Hematopoietic multipotent progenitor cell treated with erythropoietin and hydrocortisone succinate and interleukin-3 and kit ligand, for 8 days (in vitro differentiated cells): ENCODE results near the gene CCR4.
A peak's percentile ranks its signal among the peaks of the same experiment; 100 is the strongest.
"Not testable (repeated sequence)": the region's sequence is repeated elsewhere in the genome, so short reads cannot be mapped to it uniquely, and the experiment has no call there.

Experiments
- DNase-seq: peaks from one replicate; pipeline ENCODE4 v3.0.0-alpha.2; 2015

Gene CCR4

GRCh38 chr3:32951410-32951811 lies at the start of gene CCR4:
Gene CCR4, plus strand, starts transcription at chr3:32951644. Its CDS starts 1,779 bp downstream, at chr3:32953423.
- DNase-seq: peak; percentile 92

GRCh38 chr3:32902887-32903371 lies 48.5 kb upstream of the CCR4 start:
- DNase-seq: peak; percentile 23

- no peak for DNase-seq
Observed at GRCh38 chr3:32903953-32904352, 47.5 kb upstream of the CCR4 start.

DNA sequence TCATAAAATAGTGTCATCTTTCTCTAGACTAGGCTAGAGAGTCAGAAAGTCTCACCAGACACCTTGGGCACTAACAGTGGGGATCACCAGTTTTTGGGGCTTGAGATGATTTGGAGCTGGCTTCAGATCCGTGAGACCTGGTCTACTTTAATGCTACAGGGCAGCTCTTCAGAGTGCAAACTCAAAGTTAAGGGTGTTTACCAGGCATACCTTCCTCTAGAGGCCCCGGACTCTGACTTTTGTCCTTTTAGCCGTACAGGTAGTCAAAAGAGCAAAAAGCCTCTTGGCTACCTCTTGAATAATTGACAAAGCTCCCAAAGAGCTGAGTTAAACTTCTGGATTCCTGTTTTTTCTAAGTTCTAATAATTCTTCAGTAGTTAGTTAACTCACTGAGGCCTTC lies 41.4 kb upstream of the CCR4 start:
- no peak for DNase-seq

GRCh38 chr3:32910954-32911353 lies 40.5 kb upstream of the CCR4 start:
- DNase-seq: no peak

DNA sequence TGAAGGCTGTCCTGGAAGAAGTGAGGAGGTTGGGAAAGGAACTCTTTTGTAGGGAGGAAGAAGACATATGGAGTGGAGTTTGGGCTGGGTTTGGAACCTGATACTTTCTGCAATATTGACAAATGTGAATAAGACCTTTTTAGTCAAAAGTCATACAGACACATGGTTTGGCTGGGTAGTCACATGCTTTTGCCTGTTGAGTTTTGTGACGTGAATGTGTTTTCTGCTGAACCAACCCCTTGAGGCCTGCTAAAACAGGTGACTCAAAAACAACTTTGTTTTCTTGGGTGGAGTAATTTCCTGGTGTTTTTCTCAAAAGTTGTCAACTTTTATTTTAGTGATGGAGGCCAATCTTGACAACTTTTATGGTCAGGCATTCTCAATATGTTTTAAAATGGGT lies 39.4 kb upstream of the CCR4 start:
- DNase-seq: no peak

DNA sequence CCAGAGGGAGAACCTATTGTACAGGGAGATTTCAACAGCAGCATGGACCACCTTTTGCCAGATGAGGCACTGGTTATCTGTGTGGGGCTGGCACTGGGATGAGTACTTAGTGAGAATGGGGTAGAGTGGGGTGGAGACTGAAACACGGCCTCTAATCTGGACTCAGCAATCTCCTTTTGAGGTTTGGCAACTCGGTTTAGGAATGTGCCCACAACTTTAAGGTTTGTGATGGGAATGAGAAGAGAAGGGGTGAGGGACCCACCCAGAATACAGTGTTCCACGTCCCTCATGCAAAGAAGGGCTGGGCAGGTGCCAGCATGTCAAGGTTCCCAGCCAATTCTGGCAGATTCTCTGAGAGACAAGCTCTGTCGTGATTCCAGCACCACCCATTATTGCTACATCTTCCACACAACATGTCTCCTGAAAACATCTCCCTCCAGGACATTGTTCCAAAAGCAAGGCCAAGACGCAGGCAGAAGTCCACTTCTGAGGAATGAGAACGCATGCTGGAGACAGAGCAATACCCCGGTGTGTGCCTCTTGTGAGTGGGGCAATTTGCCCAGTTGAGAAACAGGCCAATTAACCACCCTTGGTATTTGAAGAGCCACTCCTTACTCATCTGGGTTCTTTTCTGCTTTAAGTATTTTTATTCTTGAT lies 37.5 kb upstream of the CCR4 start:
- DNase-seq: peak; percentile 9

GRCh38 chr3:32919920-32920319 lies 31.5 kb upstream of the CCR4 start:
- no peak for DNase-seq

GRCh38 chr3:32922078-32922477 lies 29.4 kb upstream of the CCR4 start:
- DNase-seq: no peak

- no peak for DNase-seq
Observed at GRCh38 chr3:32930161-32930560, 21.3 kb upstream of the CCR4 start.

- not testable (repeated sequence) for DNase-seq
Observed at GRCh38 chr3:32931273-32931672, 20.2 kb upstream of the CCR4 start.

DNA sequence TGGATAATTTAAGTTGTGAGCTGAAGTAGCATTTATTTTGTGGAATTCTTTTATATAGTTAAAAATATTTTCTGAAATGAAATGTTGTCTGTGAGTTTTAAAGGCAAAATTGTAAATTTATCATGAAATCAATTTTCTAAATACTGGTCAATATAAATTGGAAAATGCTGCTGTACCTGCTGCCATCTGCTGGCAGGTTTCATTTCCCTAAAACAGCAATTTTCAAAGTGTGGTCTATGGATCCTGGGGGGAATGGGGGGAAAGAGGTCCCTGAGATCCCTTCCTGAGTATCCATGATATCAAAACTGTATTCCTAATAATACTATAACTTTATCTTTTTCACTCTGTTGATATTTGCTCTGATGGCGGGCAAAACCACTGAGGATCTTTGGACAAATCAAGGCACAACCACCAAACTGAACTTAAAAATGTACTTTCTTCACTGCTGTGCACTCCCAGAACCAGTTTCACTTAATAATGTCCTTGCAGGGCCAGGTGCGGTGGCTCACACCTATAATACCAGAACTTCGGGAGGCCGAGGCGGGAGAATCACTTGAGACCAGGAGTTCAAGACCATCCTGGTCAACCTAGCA lies 17.2 kb upstream of the CCR4 start:
- DNase-seq: peak; percentile 40

- DNase-seq: no peak
Observed at GRCh38 chr3:32937331-32937730, 14.1 kb upstream of the CCR4 start.

- not testable (repeated sequence) for DNase-seq
Observed at GRCh38 chr3:32939531-32940284, 11.7 kb upstream of the CCR4 start.

DNA sequence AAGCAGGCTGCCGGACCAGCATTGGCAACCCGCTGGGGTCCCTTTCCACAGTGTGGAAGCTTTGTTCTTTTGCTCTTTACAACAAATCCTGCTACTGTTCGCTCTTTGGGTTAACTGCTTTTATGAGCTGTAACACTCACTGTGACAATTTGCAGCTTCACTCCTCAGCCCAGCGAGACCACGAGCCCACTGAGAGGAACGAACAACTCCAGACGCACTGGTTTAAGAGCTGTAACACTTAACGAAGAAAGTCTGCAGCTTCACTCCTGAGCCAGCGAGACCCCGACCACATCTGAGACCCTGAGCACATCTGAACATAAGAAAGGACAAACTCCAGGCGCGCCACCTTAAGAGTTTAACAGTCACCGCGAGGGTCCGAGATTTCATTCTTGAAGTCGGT lies 10.7 kb upstream of the CCR4 start:
- DNase-seq: no peak

GRCh38 chr3:32945136-32945535 lies 6.3 kb upstream of the CCR4 start:
- DNase-seq: no peak

- DNase-seq: not testable (repeated sequence)
Observed at GRCh38 chr3:32945598-32945997, 5.8 kb upstream of the CCR4 start.

DNA sequence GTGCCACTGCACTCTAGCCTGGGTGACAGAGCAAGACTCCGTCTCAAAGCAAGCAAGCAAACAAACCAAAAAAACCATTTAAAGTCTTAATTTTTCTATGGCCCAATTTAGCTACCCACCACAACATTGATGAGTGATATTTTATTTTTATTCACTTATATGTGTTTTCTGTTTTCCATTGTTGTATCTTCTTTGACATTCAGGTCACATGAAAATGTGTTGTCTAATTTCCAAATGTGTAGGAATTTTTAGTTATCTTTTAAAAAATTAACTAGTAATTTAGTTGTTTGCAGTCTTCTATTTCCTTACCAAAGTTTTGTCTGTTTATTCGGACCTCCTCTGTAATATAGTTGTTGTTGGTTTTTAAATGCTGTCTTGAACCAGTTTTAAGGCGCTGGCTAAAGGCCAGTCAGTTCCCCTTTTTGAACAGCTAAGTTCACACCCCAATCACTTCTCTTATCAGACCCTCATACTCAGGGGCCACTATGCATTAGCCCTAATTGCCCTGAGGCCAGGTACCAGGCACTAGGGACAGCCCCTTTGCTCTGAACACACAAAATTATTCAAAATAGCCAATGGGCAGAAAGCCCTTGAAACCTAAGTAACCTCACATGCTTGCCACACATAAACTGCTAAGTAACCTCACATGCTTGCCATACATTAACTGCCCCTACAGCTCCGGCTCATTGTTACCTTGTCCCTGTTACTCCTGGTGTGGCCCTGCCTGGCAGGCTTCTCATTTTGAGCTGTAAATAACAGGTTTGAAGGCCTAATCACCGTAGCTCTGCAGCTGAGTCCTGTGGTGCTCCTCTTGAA lies 4.3 kb upstream of the CCR4 start:
- DNase-seq: no peak

GRCh38 chr3:32947789-32948238 lies 3.6 kb upstream of the CCR4 start:
- DNase-seq: peak; percentile 97

DNA sequence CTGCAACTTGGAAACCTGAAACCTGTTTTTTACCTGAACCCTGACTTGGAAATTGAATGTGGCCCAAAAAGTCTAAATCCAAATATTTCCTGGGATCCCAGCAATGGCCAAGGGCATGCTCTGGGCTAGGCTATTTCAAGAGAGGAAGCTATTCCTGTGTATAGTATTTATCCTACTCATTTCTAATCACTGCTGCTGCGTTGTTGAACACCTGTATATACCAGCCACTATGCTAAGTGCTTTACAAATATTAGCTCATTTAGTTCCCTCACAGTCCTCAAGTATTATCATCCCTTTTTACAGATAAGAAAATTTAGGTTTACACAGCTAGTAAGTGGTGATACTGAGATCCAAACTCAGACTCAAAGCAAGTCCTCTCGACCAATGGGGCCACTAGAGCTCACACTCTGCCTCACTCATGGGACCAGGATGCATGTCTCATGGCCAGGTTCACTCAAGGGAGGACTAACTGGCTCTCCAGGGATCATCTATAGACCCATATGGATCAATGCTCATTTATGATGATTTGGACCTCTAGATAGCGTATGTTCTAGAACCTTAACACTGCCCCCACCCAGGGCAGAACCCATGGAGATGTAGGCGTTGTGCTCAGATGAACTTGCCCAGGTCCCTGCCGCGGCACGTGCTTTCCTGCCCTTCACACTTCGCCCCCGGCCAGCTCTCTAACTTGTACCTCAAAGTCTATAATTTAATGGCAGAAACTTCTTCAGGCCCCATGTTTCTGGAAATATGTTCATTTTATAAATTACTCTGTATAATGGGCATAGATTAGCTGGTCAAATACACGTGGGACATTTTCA lies 2.6 kb upstream of the CCR4 start:
- no peak for DNase-seq

DNA sequence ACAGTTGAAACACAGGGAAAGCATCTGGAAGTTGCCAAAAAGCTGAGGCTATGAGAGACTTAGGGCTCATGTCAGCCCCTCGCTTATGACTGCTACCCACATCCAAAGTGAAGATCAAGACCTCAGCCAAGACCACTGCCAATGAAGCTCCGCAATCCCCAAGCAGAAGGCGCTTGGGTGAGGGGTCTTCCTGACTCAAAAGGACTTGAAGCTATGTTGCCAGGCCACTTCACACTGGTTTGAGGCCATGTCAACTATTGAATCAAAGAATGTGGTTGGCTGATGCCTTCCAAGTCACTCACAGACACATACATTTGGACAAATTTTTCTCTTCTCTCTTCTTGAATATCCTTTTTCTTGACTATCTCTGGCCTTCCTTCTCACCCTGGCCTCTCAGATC lies 928 bp upstream of the CCR4 start:
- no peak for DNase-seq
